Stimulated activated CD4-positive, alpha-beta T cell treated with anti-CD3 and anti-CD28 coated beads, Interleukin-15, amount 100 ng/mL, for 1 hour (primary cell): ENCODE measurements around the gene SORCS3.

Experiments used
- DNase-seq, 2 donors: peaks; one replicate each; pipeline ENCODE4 v3.0.0-alpha.2; 2020; ENCODE audit warnings: low read depth in 1 of 2, low spot score in 1 of 2

Gene SORCS3

DNA sequence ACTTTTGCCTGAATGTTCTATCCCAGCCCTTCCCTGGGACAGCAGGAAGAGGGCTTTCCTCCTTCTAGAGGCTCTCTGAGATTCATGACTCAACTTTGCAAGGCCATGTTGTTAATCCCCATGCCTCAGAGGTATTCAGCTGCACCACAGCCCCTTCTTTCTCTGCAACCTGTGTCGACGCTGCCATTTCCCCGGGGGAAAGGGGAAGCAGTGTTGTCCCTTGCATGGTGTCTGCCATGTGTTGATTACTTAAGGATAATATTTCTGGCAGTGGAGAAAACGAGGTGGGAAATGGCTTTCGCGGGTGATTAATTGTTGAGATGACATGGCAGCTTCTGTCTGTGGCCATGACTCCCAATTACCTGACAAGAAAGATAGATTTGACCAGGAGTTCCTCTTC lies 133.1 kb downstream of the SORCS3 start:
- no peak for DNase-seq

DNA sequence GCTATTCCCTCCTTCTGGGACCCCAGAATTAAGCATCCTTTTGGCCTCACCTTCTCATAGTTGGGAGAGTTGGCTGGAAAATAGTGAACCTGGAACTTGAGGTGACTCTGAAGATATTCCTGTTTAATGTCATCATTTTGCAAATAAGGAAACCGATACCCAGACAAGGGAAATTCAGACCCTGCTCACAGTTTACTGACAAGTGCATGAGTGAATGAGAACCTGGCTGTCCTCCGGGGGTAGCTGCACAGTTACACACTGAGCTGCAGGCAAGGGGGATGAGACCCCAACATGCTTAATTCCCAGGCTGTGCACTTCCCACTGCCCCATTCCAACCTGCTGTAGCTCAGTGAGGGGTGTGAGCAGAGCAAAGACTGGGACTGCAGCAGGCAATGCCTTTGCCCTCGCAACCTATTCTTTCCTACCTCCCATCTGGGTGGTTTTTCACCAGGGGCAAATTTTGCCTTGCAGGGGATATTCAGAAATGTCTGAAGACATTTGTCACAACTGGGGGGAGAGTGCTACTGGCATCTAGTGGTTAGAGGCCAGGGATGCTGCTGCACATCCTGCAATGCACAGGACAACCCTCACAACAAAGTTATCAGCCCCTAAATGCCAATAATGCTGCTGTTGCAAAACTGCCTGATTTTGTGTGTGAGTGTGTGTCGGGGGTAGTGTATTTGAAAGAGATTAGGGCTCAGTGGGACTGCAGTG lies 136.2 kb downstream of the SORCS3 start:
- no peak for DNase-seq

DNA sequence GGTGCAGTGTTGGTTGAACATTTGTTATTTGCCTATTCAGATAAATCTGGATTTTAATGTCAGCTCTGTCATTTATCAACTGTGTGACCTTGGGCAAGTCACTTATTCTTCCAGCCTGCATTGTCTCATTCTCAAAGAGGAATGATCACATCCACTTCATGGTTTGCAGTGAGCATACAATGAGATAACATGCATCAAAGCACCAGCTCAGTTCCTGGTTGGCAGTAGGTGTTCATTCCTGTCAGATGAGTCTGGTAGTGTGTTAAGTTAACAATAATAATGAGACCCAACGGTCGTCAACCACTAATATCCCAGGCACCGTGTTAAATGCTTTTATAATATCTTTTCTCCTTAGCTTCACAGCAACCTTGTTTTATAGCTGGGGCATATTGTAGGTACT lies 137.3 kb downstream of the SORCS3 start:
- no peak for DNase-seq

DNA sequence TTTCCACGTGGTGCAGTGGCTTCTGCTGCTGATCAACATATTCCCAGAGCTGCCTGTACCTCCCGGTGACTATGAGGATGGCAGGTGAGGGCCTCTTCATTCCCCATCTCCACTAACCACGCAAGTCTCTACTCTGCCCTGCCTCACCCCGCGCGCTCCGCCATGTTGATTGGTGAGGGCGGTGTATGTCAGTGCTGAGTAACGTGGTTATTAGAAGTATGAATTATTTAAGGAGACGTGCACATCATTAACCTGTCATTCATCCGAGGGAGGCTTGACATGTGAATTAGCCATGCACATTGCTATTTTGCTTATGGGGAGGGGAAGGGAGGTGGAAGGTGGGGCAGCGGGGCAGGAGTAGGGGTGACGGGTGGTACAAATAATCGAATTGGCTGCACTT lies 138.6 kb downstream of the SORCS3 start:
- DNase-seq = no peak

DNA sequence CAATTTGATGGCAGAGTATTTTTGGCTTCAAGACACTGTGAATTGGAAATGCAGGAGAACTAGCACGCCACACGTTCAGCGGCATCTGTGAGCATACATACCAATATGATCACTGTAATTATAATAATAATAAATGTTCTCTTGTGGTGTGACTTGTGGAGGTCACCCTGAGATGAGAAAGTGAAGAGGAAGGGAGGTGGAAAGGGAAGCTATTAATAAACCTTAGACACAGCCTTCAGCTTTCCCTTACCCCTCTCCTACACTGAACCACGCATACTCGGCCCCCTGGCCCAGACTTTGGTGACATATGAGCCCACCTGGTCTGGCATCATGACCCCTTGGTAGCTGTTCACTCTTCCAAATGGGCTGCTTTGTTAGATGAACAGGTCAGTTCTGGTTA lies 139.1 kb downstream of the SORCS3 start:
- DNase-seq = no peak

DNA sequence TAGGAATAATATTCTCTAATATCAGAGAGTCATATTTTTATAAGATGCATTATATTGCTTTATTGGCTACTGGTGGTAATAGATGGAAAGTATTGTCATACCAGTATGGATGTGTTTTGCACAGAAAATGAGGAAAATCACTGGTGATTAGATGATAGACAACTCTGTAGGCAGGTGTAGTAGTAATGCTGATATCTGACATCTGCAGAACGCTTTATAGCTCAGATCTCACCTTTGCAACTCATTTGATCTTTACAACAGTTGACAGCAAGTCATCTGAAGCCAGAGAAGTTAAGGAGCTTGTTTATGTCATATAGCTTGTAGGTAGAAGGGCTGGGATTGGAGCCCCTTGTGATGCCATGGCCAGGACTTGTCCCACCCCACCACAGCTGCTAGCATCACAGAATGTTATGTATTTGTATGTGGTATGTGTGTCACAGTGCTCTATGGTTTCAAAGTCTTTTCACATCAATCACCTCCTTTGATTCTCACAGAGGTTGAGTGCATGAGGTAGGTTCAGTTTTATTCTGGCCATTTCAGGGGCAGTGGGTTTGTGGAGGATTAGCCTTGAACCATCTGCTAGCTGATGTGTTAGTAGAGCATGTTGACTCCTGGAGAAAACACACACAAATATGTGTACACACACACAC lies 140.0 kb downstream of the SORCS3 start:
- DNase-seq = no peak

DNA sequence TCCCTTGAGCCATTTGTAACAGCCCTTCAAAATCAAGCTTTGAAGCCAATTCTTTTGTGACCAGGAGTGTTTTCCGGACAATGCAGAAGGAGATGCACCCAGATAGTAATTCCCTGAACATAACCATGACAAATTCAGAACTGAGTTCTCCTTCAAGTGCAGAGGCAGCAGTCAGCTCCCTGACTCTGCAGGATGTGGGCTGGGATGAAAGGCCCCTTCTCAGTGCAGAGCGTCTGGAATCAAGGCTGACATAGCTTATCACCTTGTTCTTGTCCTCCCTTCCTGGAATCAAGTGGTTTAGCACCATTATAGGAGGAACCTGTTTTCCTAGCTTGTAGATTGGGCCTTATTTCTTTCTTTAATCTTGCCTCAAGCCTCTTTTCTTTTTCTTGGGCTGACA lies 143.4 kb downstream of the SORCS3 start:
- no peak for DNase-seq

DNA sequence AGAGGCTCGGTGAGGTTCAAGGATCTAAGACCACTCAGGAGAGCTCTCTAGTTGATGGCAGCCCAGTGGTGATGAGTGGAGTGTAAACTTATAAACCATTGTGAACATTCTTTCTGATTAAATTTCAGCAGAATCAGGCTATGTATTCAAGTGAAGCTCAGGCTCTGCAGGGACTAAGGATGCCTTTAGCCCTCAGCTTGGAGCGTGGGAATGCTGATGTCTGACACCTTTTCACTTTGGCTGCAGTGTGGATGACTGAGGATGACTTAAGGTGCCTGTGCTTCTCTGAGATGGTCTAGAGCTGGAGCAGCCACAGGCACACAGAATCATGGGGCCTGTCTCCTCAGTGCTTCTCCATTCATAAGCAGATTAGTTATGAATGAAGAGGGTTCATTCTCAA lies 150.4 kb downstream of the SORCS3 start:
- DNase-seq = no peak

DNA sequence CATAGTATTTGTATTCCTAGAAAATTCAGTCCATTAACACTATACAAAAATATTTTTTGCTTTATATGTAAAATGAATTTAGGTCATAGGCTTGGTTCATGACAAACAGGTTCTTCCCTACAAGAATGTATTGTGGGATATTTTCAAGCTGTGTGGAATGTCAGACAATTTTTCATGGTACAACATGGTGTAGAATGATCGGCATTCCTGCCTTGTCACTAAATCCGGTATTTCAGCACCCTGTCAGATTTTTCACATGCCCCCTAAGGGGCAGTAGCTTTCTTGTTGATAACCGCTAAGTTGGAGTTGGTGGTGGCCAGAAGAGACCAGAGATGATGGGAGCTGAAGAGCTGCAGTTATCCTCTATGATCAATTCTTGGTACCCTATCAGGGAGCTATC lies 154.3 kb downstream of the SORCS3 start:
- DNase-seq = no peak

DNA sequence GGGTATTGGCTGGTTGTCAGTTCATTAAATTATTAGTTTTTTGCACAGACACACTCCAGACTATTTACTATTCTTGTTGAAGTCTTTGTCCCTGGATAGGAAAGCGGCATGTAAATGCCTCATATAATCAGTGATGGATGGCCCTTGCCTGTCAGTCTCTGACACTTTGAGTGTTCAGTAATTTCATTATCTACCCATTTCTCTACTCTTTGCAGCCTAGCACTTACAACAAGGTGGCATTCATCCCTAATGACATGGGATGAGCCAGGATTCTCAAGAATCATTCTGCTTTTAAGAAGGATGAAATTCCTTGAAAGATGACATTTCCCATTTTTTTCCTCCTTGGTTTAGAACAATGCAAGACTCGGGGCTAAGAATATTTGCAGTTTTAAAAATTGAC lies 155.7 kb downstream of the SORCS3 start:
- no peak for DNase-seq

DNA sequence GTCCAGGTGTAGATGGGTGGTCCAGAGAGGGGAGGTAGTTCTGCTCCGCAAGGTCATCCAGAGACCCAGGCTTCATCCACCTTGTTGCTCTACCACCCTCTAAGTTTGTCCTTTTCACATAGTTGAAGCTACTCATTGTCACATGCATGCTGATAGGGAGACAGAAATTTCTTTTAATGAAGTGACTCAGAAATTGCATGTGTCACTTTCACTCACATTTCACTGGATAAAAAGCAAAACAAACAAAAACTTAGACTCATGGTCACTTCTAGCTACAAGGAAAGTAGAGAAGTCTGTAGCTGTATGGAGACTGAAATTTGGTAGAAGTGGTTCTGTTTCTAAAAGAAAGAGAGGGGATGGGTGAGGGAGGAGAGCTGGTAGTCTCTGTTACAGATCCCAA lies 161.9 kb downstream of the SORCS3 start:
- no peak for DNase-seq

DNA sequence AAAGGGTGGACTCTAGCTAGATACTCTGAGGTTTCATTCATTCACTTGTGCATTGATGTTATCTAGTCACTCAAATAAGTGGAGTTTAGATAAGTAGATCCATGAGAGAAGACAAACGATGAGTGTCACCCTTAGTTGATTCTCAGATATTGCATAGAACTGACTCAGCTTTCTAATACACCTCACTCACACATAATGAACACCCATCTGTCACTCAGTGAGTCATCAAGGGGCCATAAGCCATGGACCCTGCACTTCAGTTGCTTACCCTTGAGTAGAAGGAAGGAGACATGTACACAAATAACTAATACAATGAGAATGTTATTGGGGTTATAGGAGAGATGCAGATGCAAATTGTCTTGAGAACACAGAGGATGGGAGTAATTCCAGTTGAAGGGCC lies 163.8 kb downstream of the SORCS3 start:
- no peak for DNase-seq

DNA sequence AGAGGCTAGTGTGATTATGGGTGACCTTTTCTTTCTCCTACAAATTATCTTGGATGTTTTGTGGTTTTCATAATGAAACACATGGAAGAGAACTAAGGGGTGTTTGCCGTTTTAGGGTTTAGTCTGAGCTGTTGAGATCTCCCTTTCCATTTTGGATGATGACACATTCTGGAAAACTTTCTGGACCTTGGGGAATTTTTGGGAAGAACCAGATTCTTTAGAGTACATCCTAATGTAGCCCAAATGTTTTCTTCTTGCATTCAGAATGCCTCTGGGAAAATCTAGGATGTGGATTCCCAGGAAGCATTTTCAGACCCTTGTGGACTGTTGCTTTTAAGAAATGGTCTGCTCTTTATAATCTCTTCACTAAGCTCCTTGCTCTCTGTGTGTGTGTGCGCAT lies 165.7 kb downstream of the SORCS3 start:
- DNase-seq = no peak

DNA sequence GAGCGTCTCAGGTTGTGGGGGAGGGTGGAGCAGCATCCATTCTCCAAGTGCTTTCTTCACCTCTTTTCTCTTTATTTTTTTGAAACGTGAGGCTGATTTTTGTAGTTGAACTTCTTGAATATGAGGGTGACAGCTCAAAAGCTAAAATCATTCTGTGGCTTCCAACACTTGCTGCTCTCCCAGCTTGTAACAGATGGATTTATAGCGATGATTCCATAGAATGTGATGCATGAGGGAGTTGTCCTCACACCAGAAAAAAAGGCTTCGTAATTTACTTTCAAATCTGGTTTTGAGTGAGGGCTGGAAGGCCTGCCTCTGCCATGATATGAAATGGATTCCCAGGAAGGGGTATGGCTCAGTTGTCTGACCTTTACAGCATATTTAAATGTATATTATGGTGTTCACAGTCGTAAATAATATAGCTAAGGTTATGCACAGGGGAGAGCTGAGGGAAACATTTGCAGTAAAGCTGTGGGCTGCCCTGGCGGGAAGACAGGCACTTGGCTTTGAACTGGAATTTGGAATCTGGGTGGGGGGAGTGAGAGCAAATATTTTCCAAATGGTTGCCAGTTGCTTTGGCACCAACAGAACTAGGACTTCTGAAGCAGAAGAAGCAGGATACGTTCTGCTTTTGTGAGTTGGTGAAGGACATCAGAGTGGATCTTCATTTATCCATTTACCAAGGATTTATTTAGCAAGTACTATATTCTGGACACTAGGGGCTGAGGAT lies 166.7 kb downstream of the SORCS3 start:
- no peak for DNase-seq

DNA sequence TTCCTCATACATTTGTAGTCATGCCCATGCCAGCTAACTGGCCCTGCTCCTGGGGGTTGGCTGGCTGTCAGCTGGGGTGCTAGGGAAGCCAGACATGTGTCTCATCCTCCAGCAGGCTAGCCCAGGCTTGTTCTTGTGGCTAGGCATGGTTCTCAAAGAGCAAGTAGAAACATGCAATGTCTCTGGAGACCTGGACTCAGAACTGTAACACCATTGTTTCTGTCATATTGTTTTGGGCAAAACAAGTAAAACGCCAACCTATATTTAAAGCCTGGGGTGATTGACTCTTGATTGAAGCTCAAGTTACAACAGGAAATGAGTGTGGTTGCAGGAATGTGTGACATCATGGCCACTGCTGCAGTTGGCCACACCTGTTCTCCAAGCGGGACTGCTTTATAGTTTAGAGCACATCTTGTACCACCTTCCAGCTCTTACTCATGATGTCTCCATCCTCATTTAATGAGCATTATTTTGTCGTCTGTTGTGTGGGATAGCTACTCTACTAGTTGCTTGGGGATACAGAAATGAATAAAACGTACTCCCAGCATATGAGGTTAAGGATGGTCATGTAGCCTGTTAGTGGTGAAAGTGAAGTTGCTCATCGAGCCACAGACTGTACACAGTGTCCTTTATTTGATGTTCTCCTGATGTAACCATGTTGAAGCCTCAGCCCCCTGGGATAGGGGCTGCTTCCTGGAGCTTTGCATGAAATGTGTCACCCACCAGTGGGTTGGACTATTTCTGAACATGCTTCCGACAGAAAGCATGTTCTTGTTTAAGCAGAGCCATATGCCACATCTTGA lies 168.4 kb downstream of the SORCS3 start:
- no peak for DNase-seq

DNA sequence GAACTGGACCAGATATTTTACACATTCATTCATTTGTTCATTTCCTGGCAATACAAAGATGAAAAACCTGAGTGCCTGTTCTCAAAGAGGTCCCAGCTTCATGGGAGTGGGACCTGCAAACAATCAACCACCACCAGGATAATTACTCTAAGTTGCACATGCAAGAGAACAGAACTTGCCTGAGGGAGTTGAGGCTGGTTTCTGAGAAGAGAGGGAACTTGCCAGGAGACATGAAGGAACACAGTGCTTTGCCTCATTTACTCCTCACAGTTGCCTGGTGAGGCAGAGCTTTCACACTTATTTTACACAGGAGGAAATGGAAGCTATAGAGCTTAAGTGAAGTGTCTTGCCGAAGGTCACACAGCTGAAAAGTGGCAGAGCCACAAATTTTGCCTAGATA lies 170.1 kb downstream of the SORCS3 start:
- DNase-seq = no peak

DNA sequence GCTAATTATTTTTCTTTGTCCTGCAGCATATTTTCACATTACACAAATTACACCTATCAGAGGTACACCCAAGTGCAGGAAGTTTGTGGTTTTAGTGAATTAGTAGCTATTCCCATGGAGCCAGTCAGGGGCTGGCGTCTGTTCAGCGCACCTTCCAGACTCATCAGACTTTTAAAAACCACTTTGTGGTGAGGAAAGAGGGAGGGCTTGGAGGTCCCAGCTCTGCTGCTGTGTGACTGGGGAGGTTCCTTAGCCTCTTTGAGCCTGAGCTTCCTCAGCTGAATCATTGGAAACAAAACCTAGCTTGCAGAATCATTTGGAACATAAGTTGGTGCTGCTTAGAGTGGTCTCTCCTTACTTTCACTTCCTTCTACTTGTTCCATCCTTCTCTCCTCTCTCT lies 175.4 kb downstream of the SORCS3 start:
- DNase-seq = no peak

DNA sequence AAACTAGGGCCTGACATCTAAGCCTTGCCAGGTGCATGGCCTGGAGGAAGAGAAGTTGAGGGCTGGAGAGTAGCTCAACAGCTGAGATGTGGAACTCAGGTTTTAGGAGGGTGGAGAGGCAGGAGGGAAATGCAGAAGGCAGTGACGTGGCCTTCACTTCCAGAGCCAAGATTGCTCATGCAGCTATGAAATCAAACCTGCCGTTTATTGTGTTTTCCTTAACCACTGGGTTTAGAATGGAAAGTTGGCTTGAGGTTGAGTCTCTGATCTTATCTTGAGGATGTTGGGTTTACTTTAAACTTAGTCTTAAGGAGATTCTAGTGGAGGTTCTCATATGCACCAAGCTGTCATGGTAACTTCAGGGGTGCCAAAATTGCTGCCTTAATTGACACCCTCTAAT lies 178.6 kb downstream of the SORCS3 start:
- DNase-seq = no peak

DNA sequence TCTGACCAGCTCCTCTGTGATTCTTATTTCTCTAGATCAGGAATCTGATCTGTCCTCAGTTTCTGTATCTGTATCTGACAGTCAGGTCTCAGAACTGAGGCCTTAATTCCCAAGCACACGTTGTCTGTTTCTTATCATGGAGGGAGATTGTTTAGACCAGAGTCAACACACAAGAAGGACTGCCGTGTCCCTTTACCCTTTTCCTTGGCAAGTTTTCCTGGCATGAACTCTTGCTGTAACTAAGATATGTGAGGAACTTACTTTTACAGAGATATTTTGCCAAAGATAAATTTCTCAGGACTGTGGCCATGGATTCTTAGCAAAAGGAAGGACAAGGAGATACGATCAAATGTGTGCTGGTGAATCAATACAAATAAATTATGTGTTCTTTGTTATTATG lies 181.0 kb downstream of the SORCS3 start:
- no peak for DNase-seq

DNA sequence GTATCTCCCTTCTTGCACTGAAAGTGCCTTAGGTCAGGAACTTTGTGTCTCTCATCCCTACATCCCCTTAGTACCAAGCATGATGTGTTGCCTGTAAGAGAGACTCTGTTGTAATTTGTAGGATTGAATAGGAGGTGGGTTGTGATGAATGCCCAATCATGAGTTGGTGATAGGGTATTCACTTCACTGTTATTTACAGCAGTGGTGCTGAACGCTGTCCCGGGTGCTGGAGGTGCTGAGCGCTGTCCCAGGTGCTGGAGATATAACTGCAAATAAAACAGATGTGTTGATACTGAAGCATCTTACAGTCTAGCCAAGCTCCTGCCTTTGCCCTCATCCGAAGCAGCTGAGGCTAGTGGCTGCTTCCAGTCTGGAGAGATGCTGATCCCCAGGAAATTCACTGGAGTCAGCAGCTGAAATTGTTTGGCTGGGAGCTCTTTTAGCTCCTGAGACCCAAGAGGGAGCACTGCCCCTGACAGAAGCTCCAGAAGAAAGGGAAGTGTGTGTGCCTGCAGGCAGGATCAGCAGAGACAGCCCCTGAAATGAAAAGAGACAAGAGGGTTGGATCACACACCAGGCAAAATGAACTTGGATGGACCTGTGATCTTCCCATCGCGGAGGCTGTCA lies 183.4 kb downstream of the SORCS3 start:
- DNase-seq = no peak

DNA sequence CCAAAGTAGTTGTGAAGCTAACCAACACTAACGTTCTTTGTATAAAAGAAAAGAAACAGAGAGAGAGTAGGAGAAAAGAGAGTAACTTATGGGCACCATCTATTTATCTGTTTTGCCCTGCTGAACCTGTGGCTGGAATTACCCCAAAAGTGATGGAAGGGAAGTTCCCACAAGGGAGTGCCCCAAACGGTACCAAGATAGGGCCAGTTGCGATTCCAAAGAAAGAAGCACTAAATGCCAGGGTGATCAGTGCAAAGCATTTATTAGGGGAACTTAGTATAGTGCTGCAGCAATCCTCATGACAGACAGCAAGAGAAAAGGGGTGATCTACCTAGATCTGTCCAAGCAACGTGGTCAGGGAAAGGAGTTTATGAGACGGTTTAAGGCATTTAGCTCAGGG lies 190.2 kb downstream of the SORCS3 start:
- DNase-seq = no peak
